Peyer's patch (tissue), 4 donors: ENCODE data around the gene CACNB1. TPM values are rescaled to one million over a fixed set of nuclear protein-coding genes. Genes with fewer than 3 reads are reported as not detected.
"Not testable (repeated sequence)": the region's sequence is repeated elsewhere in the genome, so short reads cannot be mapped to it uniquely, and the experiment has no call there.

ENCODE experiments used
- DNase-seq, 3 donors: peaks; one replicate each; pipeline ENCODE4 v3.0.0-alpha.2; 2017 to 2019
- H3K27ac ChIP-seq, 4 donors: fragments of 200-600 bp; sonication (generic); one replicate each; pipeline ENCODE4 v1.5.1; 2016 to 2019
- H3K27me3 ChIP-seq, 2 donors: fragments of 200-600 bp; sonication (generic); one replicate each; pipeline ENCODE4 v1.5.1; 2019
- H3K36me3 ChIP-seq, 3 donors: fragments of 200-600 bp; sonication (generic); one replicate each; pipeline ENCODE4 v1.5.1; 2016 to 2019
- H3K4me1 ChIP-seq, 4 donors: fragments of 200-600 bp; sonication (generic); one replicate each; pipeline ENCODE4 v1.5.1; 2016 to 2019
- H3K4me3 ChIP-seq, 4 donors: fragments of 200-600 bp; sonication (generic); 1 replicate in 3 of 4; 2 replicates in 1 of 4; pipeline ENCODE4 v1.5.1; 2016 to 2019; ENCODE audit warnings: mild to moderate bottlenecking in 1 of 4
- H3K9me3 ChIP-seq, 4 donors: fragments of 200-600 bp; sonication (generic); one replicate each; pipeline ENCODE4 v1.5.1; 2016 to 2019; ENCODE audit warnings: mild to moderate bottlenecking in 1 of 4
- CTCF ChIP-seq, 6 experiments: fragments of 450-650 bp in 4 of 6; fragments of 200-600 bp in 2 of 6; sonication (generic) in 1 of 6; IDR thresholded peaks; one replicate each; pipeline ENCODE4 v1.5.1; 2017 to 2019; ENCODE audit warnings: antibody characterized with exemption in 6 of 6, mild to moderate bottlenecking in 3 of 6, moderate library complexity in 1 of 6
- POLR2A ChIP-seq, 2 donors: fragments of 450-650 bp; IDR thresholded peaks; one replicate each; pipeline ENCODE4 v1.5.1; 2017; ENCODE audit warnings: antibody characterized with exemption in 2 of 2, mild to moderate bottlenecking in 2 of 2, moderate library complexity in 2 of 2
- total RNA-seq, 4 donors: library from RNA; depleted of rRNA; stranded (reverse); fragments of >200 nt; gene quantifications; one replicate each; pipeline ENCODE4 v1.1.0, GENCODE V29; 2016

Gene CACNB1
- total RNA-seq, 4 donors from 2014 or later = 2.5 to 5.0 (median 2.8) TPM

- H3K27ac ChIP-seq = no peak overlapping the region
- DNase-seq = no peak
- H3K36me3 ChIP-seq = no peaks in the 10 kb centered on the region
- no peak overlapping the region for H3K4me3 ChIP-seq
- peaks cover 0 to 3% (median 0%) of the 10 kb centered on the region in 4 donors for H3K9me3 ChIP-seq
- H3K27me3 ChIP-seq = no peaks in the 10 kb centered on the region
- H3K4me1 ChIP-seq = peaks cover 0 to 10% (median 3%) of the 10 kb centered on the region in 4 donors
- TF ChIP-seq POLR2A (IDR thresholded peaks at IDR 0.05) (no peak), CTCF (IDR thresholded peaks at IDR 0.05) (no peak)
Observed at GRCh38 chr17:39170109-39170508, 27.4 kb downstream of the CACNB1 start.

GRCh38 chr17:39169518-39169917 is 28.0 kb downstream of the CACNB1 start:
- H3K9me3 ChIP-seq = peaks cover 0 to 3% (median 0%) of the 10 kb centered on the region in 4 donors
- H3K36me3 ChIP-seq = no peaks in the 10 kb centered on the region
- no peak for DNase-seq
- no peaks in the 10 kb centered on the region for H3K27me3 ChIP-seq
- TF ChIP-seq CTCF (IDR thresholded peaks at IDR 0.05) (no peak), POLR2A (IDR thresholded peaks at IDR 0.05) (no peak)
- H3K4me3 ChIP-seq = no peak overlapping the region
- no peak overlapping the region for H3K27ac ChIP-seq
- peaks cover 0 to 10% (median 5%) of the 10 kb centered on the region in 4 donors for H3K4me1 ChIP-seq

GRCh38 chr17:39169101-39169500 is 28.4 kb downstream of the CACNB1 start:
- TF ChIP-seq CTCF (IDR thresholded peaks at IDR 0.05) (no peak), POLR2A (IDR thresholded peaks at IDR 0.05) (no peak)
- Histone ChIP-seq H3K4me3 (no peak overlapping the region), H3K36me3 (no peaks in the 10 kb centered on the region), H3K27ac (no peak overlapping the region), H3K4me1 (peaks cover 0 to 10% (median 5%) of the 10 kb centered on the region in 4 donors), H3K27me3 (no peaks in the 10 kb centered on the region), H3K9me3 (peaks cover 0 to 3% (median 0%) of the 10 kb centered on the region in 4 donors)
- DNase-seq = no peak

- H3K9me3 ChIP-seq, H3K27me3 ChIP-seq, H3K4me3 ChIP-seq, DNase-seq, H3K36me3 ChIP-seq, H3K27ac ChIP-seq: not testable (repeated sequence)
- peaks cover 0 to 10% (median 5%) of the 10 kb centered on the region in 4 donors for H3K4me1 ChIP-seq
Observed at GRCh38 chr17:39168503-39168902, 29.0 kb downstream of the CACNB1 start.

- H3K4me3 ChIP-seq = no peak overlapping the region
- DNase-seq = peak in 1 of 3 donors; percentile 25
- TF ChIP-seq POLR2A (IDR thresholded peaks at IDR 0.05) (no peak), CTCF (IDR thresholded peaks at IDR 0.05) (no peak)
- no peak overlapping the region for H3K27ac ChIP-seq
- peaks cover 0 to 3% (median 0%) of the 10 kb centered on the region in 4 donors for H3K9me3 ChIP-seq
- no peaks in the 10 kb centered on the region for H3K27me3 ChIP-seq
- no peaks in the 10 kb centered on the region for H3K36me3 ChIP-seq
- H3K4me1 ChIP-seq = peaks cover 0 to 10% (median 5%) of the 10 kb centered on the region in 4 donors
Observed at GRCh38 chr17:39167476-39167875, 30.0 kb downstream of the CACNB1 start.

- TF ChIP-seq CTCF (IDR thresholded peaks at IDR 0.05) (no peak), POLR2A (IDR thresholded peaks at IDR 0.05) (no peak)
- peaks cover 0 to 3% (median 0%) of the 10 kb centered on the region in 4 donors for H3K9me3 ChIP-seq
- DNase-seq = no peak
- H3K36me3 ChIP-seq = no peaks in the 10 kb centered on the region
- H3K27me3 ChIP-seq = no peaks in the 10 kb centered on the region
- H3K27ac ChIP-seq = no peak overlapping the region
- H3K4me3 ChIP-seq = no peak overlapping the region
- peaks cover 0 to 10% (median 5%) of the 10 kb centered on the region in 4 donors for H3K4me1 ChIP-seq
Observed at GRCh38 chr17:39166437-39167335, 30.8 kb downstream of the CACNB1 start.
